ENCODE results near the gene C1QL2.

The C1QL2 gene

GRCh38 chr2:119178776-119179175 lies 20.2 kb upstream of the C1QL2 start:
- no peak for DNase-seq

- no peak for DNase-seq
Measured at GRCh38 chr2:119177838-119178190, 19.3 kb upstream of the C1QL2 start.

GRCh38 chr2:119177171-119177837 lies 18.8 kb upstream of the C1QL2 start:
- no peak for DNase-seq

GRCh38 chr2:119175517-119175916 lies 17.0 kb upstream of the C1QL2 start:
- no peak for DNase-seq

- DNase-seq, result no peak
Measured at GRCh38 chr2:119174993-119175347, 16.4 kb upstream of the C1QL2 start.

- peak; percentile 61 for DNase-seq
Measured at GRCh38 chr2:119174216-119174992, 15.9 kb upstream of the C1QL2 start.

- DNase-seq, result no peak
Measured at GRCh38 chr2:119173556-119174060, 15.1 kb upstream of the C1QL2 start.

- no peak for DNase-seq
Measured at GRCh38 chr2:119170504-119170903, 12.0 kb upstream of the C1QL2 start.

GRCh38 chr2:119169717-119170116 lies 11.2 kb upstream of the C1QL2 start:
- DNase-seq, result no peak

GRCh38 chr2:119160361-119160990 lies 1.9 kb upstream of the C1QL2 start:
- DNase-seq, result no peak

GRCh38 chr2:119157850-119158511 lies 570 bp downstream of the C1QL2 start:
- no peak for DNase-seq

- no peak for DNase-seq
Measured at GRCh38 chr2:119156891-119157773, 1.4 kb downstream of the C1QL2 start.

- no peak for DNase-seq
Measured at GRCh38 chr2:119156105-119156890, 2.3 kb downstream of the C1QL2 start.

- DNase-seq, result no peak
Measured at GRCh38 chr2:119155633-119156032, 2.9 kb downstream of the C1QL2 start.

GRCh38 chr2:119154076-119154475 lies 4.5 kb downstream of the C1QL2 start:
- no peak for DNase-seq

- no peak for DNase-seq
Measured at GRCh38 chr2:119149611-119150010, 8.9 kb downstream of the C1QL2 start.

- DNase-seq, result no peak
Measured at GRCh38 chr2:119147776-119148715, 10.5 kb downstream of the C1QL2 start.

- DNase-seq, result no peak
Measured at GRCh38 chr2:119144806-119145205, 13.7 kb downstream of the C1QL2 start.

- DNase-seq, result no peak
Measured at GRCh38 chr2:119142824-119143223, 15.7 kb downstream of the C1QL2 start.

GRCh38 chr2:119137502-119137901 lies 21.0 kb downstream of the C1QL2 start:
- no peak for DNase-seq

Measured in stimulated activated CD4-positive, alpha-beta T cell treated with anti-CD3 and anti-CD28 coated beads, Interleukin-4, amount 100 ng/mL, for 1 hour (primary cell).